Small intestine (tissue), 7 donors: ENCODE data around the gene KRTAP5-1. TPM values are rescaled to one million over a fixed set of nuclear protein-coding genes. Genes with fewer than 3 reads are reported as not detected.
"Not testable (repeated sequence)": the region's sequence is repeated elsewhere in the genome, so short reads cannot be mapped to it uniquely, and the experiment has no call there.

Source experiments
- DNase-seq, 2 donors: peaks; one replicate each; pipeline versions ENCODE4 v3.0.0 to v3.0.0-alpha.2; 2013
- FAIRE-seq: peaks from 2 replicates; lab custom pipeline; 2012; peaks lifted over from hg19 to GRCh38; lab: Jason Lieb, UNC
- H3K27ac ChIP-seq, 3 donors: one replicate each; pipeline ENCODE4 v1.5.1; 2013; ENCODE audit warnings: low read length in 2 of 3, mild to moderate bottlenecking in 2 of 3, control low read depth in 1 of 3, inconsistent platforms in 1 of 3, low read depth in 1 of 3, moderate library complexity in 1 of 3
- H3K27me3 ChIP-seq, 3 donors: one replicate each; pipeline ENCODE4 v1.6.1; 2013; ENCODE audit warnings: low read length in 3 of 3, inconsistent platforms in 1 of 3; ENCODE audit not compliant: control insufficient read depth in 3 of 3, insufficient read depth in 3 of 3
- H3K36me3 ChIP-seq, 3 donors: one replicate each; pipeline ENCODE4 v1.6.1; 2013; ENCODE audit warnings: low read length in 3 of 3, inconsistent platforms in 1 of 3, low read depth in 1 of 3, mild to moderate bottlenecking in 1 of 3, moderate library complexity in 1 of 3; ENCODE audit not compliant: control insufficient read depth in 3 of 3, insufficient read depth in 2 of 3
- H3K4me1 ChIP-seq, 3 donors: one replicate each; pipeline ENCODE4 v1.6.1; 2013; ENCODE audit warnings: low read length in 2 of 3, inconsistent platforms in 1 of 3, low read depth in 1 of 3, mild to moderate bottlenecking in 1 of 3, moderate library complexity in 1 of 3; ENCODE audit not compliant: control insufficient read depth in 3 of 3, insufficient read depth in 2 of 3
- H3K4me3 ChIP-seq, 3 donors: one replicate each; pipeline ENCODE4 v1.5.1; 2013; ENCODE audit warnings: low read length in 3 of 3, control low read depth in 1 of 3, inconsistent platforms in 1 of 3, low read depth in 1 of 3, mild to moderate bottlenecking in 1 of 3, moderate library complexity in 1 of 3
- H3K9me3 ChIP-seq, 2 donors: one replicate each; pipeline ENCODE4 v1.6.1; 2013; ENCODE audit warnings: low read depth in 1 of 2, low read length in 1 of 2; ENCODE audit not compliant: control insufficient read depth in 2 of 2, insufficient read depth in 1 of 2
- WGBS, 3 donors: extraction: QIAGEN DNeasy Blood & Tissue Kit; methylation state at CpG; one replicate each; pipeline ENCODE4 v1.1.7; 2013; 5-methylcytosine and 5-hydroxymethylcytosine counted together
- polyA plus RNA-seq, 4 donors: library from polyadenylated mRNA; stranded (reverse) in 3 of 4; unstranded in 1 of 4; fragments of 200-250 nt in 3 of 4; fragments of 120-200 nt in 1 of 4; gene quantifications; one replicate each; pipeline versions ENCODE4 v1.2.1 to v1.2.3, GENCODE V29; 2013
- donor health status: healthy with polysubstance abuse.
- donor health status: control.
- donor health status: control.
- donor health status: Bipolar disorder and iron deficiency.
- donor health status: healthy.

Gene KRTAP5-1
- polyA plus RNA-seq, 4 donors, result 2.0 TPM; not detected in 3

DNA sequence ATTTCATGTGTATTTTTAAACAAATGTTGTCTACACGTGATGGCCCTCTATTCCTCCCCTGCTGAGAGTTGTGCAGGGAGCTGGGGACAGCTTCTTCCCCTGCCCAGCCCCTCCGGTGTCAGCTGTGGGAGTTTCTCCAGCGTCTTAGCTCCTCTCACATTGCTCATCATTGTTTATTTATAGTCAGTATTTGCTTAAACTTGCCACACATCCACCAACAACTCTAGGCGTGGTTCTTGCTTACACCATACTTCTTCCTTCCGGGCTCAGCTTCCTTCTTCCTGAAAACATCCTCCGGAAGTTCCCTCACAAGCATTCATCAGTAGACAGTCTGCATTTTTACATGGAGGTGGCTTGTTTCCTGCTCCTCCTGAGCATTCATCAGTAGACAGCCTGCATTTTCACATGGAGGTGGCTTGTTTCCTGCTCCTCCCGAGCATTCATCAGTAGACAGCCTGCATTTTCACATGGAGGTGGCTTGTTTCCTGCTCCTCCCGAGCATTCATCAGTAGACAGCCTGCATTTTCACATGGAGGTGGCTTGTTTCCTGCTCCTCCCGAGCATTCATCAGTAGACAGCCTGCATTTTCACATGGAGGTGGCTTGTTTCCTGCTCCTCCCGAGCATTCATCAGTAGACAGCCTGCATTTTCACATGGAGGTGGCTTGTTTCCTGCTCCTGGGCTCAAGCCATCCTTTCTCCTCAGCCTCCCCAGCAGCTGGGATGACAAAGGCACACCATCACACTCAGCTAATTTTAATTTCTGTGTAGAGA, 4.3 kb upstream of the KRTAP5-1 start:
- not testable (repeated sequence) for H3K36me3 ChIP-seq, DNase-seq, H3K4me3 ChIP-seq, H3K27me3 ChIP-seq, H3K4me1 ChIP-seq, H3K9me3 ChIP-seq, FAIRE-seq, H3K27ac ChIP-seq
- WGBS, 3 donors, result 31 to 56% (median 33%) methylated on average over 8 of the region's 10 CpGs

DNA sequence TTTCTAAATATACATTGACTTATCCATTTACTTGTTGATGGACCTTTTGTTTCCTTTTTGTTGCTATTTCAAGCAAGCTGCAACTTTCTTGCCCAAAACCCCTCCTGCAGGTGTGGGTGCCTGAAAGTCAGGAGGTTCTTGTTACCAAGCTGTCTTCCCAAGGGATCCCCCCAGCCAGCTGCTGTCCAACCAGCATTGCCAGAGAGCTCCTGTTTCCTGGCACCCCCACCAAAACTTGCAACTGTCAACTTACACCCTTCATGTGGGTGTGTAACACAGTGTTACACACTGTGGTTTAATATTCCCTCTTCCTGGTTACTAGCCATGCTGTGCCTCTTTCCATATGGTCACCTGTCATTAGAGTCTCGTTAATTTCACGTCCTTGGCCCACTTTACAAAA, 1.6 kb upstream of the KRTAP5-1 start:
- Histone ChIP-seq H3K9me3 (peaks cover 0 to 3% of the 10 kb centered on the region in 2 donors), H3K4me3 (no peak overlapping the region), H3K36me3 (peaks cover 0 to 5% (median 0%) of the 10 kb centered on the region in 3 donors), H3K27me3 (no peaks in the 10 kb centered on the region), H3K4me1 (no peaks in the 10 kb centered on the region), H3K27ac (no peak overlapping the region)
- DNase-seq (no peak), FAIRE-seq (no peak)
- WGBS, 3 donors, result 73 to 82% (median 82%) methylated on average over 2 of the region's 2 CpGs

DNA sequence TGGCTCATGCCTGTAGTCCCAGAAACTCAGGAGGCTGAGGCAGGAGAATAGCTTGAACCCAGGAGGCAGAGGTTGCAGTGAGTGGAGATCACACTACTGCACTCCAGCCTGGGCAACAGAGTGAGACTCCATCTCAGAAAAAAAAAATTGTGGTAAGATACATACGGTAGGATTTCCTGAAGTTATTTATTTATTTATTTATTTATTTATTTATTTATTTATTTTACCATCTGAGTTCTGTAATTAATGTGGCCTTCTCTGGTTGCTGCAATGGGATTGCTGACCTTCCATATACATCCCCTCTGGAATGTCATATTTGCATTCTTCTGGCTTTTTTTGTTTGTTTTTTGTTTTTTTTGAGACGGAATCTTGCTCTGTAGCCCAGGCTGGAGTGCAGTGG, 2.2 kb downstream of the KRTAP5-1 start:
- DNase-seq, H3K27ac ChIP-seq, FAIRE-seq, H3K27me3 ChIP-seq, H3K36me3 ChIP-seq, H3K4me3 ChIP-seq, H3K4me1 ChIP-seq: not testable (repeated sequence)
- 74 to 85% (median 77%) methylated on average over 2 of the region's 2 CpGs for WGBS, 3 donors
- H3K9me3 ChIP-seq, result peaks cover 0 to 21% of the 10 kb centered on the region in 2 donors

DNA sequence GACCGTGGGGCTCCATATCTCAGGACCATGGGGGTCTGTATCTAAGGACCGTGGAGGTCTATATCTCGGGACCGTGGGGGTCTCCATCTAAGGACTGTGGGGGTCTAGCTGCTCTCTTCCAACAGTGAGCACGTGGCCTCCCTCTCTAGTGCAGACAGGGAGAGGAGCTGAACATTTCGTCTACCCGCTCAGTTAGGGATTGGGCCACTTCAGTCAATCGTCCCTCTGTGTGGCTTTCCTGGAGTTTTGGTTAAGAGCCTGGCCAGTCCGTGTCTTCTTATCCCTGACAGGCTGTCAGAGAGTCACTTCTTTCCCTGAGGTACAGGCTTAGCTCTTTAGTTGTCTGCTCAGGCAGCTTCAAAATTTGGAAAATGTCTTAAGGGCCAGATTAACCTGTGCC, 3.1 kb downstream of the KRTAP5-1 start:
- H3K4me1 ChIP-seq, result no peaks in the 10 kb centered on the region
- H3K9me3 ChIP-seq, result peaks cover 0 to 21% of the 10 kb centered on the region in 2 donors
- H3K36me3 ChIP-seq, result peaks cover 0 to 6% (median 0%) of the 10 kb centered on the region in 3 donors
- DNase-seq, result no peak
- FAIRE-seq, result no peak
- H3K27ac ChIP-seq, result no peak overlapping the region
- H3K27me3 ChIP-seq, result no peaks in the 10 kb centered on the region
- 86 to 89% (median 87%) methylated on average over 9 of the region's 9 CpGs for WGBS, 3 donors
- H3K4me3 ChIP-seq, result no peak overlapping the region

DNA sequence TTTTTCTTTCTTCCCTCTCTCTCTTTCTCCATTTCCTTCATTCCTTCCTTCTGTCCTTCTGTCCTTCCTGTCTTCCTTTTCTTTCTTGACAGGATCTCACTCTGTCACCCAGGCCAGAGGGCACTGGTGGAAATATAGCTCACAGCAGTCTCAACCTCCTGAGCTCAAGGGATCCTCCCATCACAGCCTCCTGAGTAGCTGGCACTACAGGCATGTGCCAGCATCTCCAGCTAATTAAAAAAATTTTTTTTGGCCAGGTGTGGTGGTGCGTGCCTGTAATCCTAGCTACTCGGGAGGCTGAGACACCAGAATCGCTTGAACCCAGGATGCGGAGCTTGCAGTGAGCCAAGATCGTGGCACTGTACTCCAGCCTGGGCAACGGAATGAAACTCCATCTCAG, 8.3 kb downstream of the KRTAP5-1 start:
- WGBS, 3 donors, result 79 to 85% (median 79%) methylated on average over 6 of the region's 6 CpGs
- FAIRE-seq (no peak), DNase-seq (no peak)
- Histone ChIP-seq H3K4me1 (peaks cover 0 to 17% (median 2%) of the 10 kb centered on the region in 3 donors), H3K36me3 (peaks cover 0 to 2% (median 0%) of the 10 kb centered on the region in 3 donors), H3K27ac (no peak overlapping the region), H3K9me3 (peaks cover 0 to 19% of the 10 kb centered on the region in 2 donors), H3K27me3 (peaks cover 0 to 14% (median 0%) of the 10 kb centered on the region in 3 donors), H3K4me3 (no peak overlapping the region)

DNA sequence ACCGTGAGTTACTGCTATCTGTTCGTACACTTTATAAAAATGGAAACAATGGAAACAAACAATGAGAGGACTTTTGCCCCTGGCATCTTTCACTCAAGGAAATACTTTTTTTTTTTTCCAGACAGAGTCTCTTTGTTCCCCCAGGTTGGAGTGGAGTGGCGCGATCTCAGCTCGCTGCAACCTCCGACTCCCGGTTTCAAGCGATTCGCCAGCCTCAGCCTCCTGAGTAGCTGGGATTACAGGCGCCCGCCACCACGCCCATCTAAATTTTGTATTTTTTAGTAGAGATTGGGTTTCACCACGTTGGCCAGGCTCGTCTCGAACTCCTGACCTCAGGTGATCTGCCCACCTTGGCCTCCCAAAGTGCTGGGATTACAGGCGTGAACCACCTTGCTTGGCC, 9.3 kb downstream of the KRTAP5-1 start:
- DNase-seq, result not testable (repeated sequence)

DNA sequence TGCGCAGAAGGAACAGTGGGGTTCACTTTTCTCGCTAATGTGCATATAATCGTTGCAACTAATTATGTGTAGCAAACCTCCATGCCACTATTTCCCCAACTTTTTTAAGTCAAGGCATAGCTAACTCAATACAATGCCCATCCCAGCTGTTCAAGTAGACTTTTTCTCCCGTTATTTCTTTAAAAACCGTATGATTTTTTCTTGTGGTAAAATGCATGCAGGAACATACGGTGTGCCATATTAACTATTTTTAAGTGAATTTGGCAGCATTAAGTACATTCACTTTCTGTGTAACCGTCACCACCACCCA, 10.2 kb downstream of the KRTAP5-1 start:
- no peak for FAIRE-seq
- peaks cover 0 to 14% (median 0%) of the 10 kb centered on the region in 3 donors for H3K27me3 ChIP-seq
- no peak overlapping the region for H3K27ac ChIP-seq
- no peak for DNase-seq
- peaks cover 0 to 29% (median 2%) of the 10 kb centered on the region in 3 donors for H3K4me1 ChIP-seq
- H3K36me3 ChIP-seq, result peaks cover 0 to 4% (median 0%) of the 10 kb centered on the region in 3 donors
- H3K4me3 ChIP-seq, result no peak overlapping the region
- H3K9me3 ChIP-seq, result peaks cover 0 to 10% of the 10 kb centered on the region in 2 donors
- 6 to 13% (median 8%) methylated on average over 7 of the region's 7 CpGs for WGBS, 3 donors

More for the DNA sequence above, 9.3 kb downstream of the KRTAP5-1 start:
- Histone ChIP-seq H3K4me1 (peaks cover 0 to 20% (median 2%) of the 10 kb centered on the region in 3 donors), H3K9me3 (peaks cover 0 to 13% of the 10 kb centered on the region in 2 donors), H3K27me3 (peaks cover 0 to 14% (median 0%) of the 10 kb centered on the region in 3 donors)
- H3K4me3 ChIP-seq, FAIRE-seq, H3K36me3 ChIP-seq, H3K27ac ChIP-seq: not testable (repeated sequence)
- 26 to 59% (median 42%) methylated on average over 16 of the region's 16 CpGs for WGBS, 3 donors

DNA sequence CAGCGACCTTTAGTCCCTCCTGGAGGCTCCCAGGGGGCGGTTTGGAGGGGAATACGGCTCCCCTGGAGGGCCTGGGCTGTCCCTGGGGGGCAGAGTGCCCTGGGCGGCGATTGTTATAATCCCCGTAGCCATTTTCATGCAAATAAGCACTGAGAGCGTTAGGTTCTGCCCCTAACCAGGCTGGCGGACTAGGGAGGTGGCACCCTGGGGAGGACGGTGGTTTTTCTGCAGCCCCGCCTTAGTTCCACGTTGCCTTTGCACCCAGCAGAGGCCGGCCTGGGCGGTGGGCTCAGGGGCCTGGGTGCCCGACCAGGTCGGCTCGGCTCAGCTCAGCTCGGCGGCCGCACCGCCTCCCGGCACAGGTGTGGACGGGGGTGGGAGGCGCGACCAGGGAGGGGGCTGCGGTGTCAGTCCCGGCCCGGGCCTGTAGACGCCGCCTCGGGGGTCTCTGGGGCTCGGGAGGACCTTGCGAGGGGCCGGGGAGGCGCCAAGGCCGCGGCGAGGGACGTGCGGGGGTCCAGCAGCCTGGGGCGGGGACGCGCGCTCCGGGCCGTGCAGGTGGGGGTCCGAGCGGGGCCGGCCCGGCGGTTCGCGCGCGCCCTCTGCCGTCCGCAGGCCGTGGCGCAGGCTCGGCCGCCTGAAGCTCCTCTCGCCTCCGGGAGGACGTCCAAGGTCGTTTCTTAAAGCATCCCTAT, 10.7 kb downstream of the KRTAP5-1 start:
- peaks cover 0 to 8% of the 10 kb centered on the region in 2 donors for H3K9me3 ChIP-seq
- FAIRE-seq (no peak), DNase-seq (peak; percentile 73 to 81)
- H3K4me1 ChIP-seq, result peaks cover 0 to 34% (median 2%) of the 10 kb centered on the region in 3 donors
- H3K27ac ChIP-seq, result peak overlapping the region; percentile 71 to 96 (median 88)
- peaks cover 0 to 9% (median 0%) of the 10 kb centered on the region in 3 donors for H3K36me3 ChIP-seq
- H3K27me3 ChIP-seq, result peaks cover 0 to 14% (median 0%) of the 10 kb centered on the region in 3 donors
- 0 to 1% (median 1%) methylated on average over 35 to 64 of the region's 64 CpGs for WGBS, 3 donors
- H3K4me3 ChIP-seq, result peak overlapping the region; percentile 48 to 76 (median 54)
